H1 (cell line): ENCODE measurements around the gene IFIT2. TPM values are rescaled to one million over a fixed set of nuclear protein-coding genes. Genes with fewer than 3 reads are reported as not detected.

Experiments
- CTCF ChIA-PET: fragments of 300-600 bp; sonication (Branson Sonifier 250); formaldehyde crosslinking; loops from one replicate; lab custom pipeline; 2021; ENCODE audit not compliant: partially characterized antibody; lab: Charles Lee
- POLR2A ChIA-PET: fragments of 300-600 bp; sonication (Branson Sonifier 250); formaldehyde crosslinking; loops from one replicate; lab custom pipeline; 2021; ENCODE audit warnings: inconsistent platforms; ENCODE audit not compliant: partially characterized antibody; lab: Charles Lee
- DNase-seq, 2 experiments: peaks; one replicate each; pipeline versions ENCODE4 v3.0.0 to v3.0.0-alpha.2; 2010 to 2022; ENCODE audit warnings: low spot score in 2 of 2, low read depth in 1 of 2, mixed read lengths in 1 of 2
- FAIRE-seq: peaks from 2 replicates; lab custom pipeline; 2011; peaks lifted over from hg19 to GRCh38; lab: Jason Lieb, UNC
- H2AFZ ChIP-seq: 2 replicates; pipeline ENCODE4 v1.8.1; 2012; ENCODE audit warnings: low read length, inconsistent platforms
- H2AK5ac ChIP-seq: 2 replicates; pipeline ENCODE4 v1.6.1; 2013; ENCODE audit warnings: low read depth, low read length
- H2BK120ac ChIP-seq: replicated peaks from 2 replicates; pipeline ENCODE3; 2013; ENCODE audit warnings: low read depth, low read length, inconsistent platforms
- H2BK12ac ChIP-seq: 2 replicates; pipeline ENCODE4 v1.6.1; 2013; ENCODE audit warnings: low read depth, low read length
- H2BK15ac ChIP-seq: 2 replicates; pipeline ENCODE4 v1.6.1; 2013; ENCODE audit warnings: low read length
- H2BK20ac ChIP-seq: 2 replicates; pipeline ENCODE4 v1.6.1; 2013; ENCODE audit warnings: low read length
- H2BK5ac ChIP-seq: 2 replicates; pipeline ENCODE4 v1.6.1; 2013; ENCODE audit warnings: low read depth, low read length
- H3K14ac ChIP-seq: 2 replicates; pipeline ENCODE4 v1.6.1; 2013; ENCODE audit warnings: inconsistent platforms; ENCODE audit not compliant: insufficient read length
- H3K18ac ChIP-seq: 2 replicates; pipeline ENCODE4 v1.6.1; 2013; ENCODE audit warnings: low read length; ENCODE audit errors: extremely low read depth
- H3K23ac ChIP-seq: 2 replicates; pipeline ENCODE4 v1.6.1; 2013; ENCODE audit warnings: inconsistent platforms; ENCODE audit not compliant: insufficient read length
- H3K23me2 ChIP-seq: 2 replicates; pipeline ENCODE4 v1.6.1; 2013; ENCODE audit warnings: low read depth, low read length
- H3K27ac ChIP-seq: 2 replicates; pipeline ENCODE4 v1.6.1; 2011; ENCODE audit warnings: low read depth, low read length, inconsistent platforms
- H3K27me3 ChIP-seq, 4 experiments: replicated peaks in 1 of 4; 1 replicate in 1 of 4; 2 replicates in 3 of 4; pipeline versions ENCODE4 v1.6.1 to v1.8.1; 2011 to 2013; ENCODE audit warnings: low read length in 3 of 4, mild to moderate bottlenecking in 3 of 4, inconsistent platforms in 2 of 4, mixed read lengths in 2 of 4, moderate library complexity in 1 of 4; ENCODE audit not compliant: control insufficient read depth in 3 of 4, insufficient read depth in 3 of 4; ENCODE audit errors: extremely low read depth in 1 of 4
- H3K36me3 ChIP-seq, 4 experiments: 2 replicates each; pipeline versions ENCODE4 v1.6.1 to v1.8.1; 2011 to 2013; ENCODE audit warnings: mild to moderate bottlenecking in 4 of 4, low read length in 3 of 4, moderate library complexity in 2 of 4, control low read depth in 1 of 4, inconsistent platforms in 1 of 4; ENCODE audit not compliant: insufficient read depth in 4 of 4, control insufficient read depth in 2 of 4
- H3K4ac ChIP-seq: replicated peaks from 2 replicates; pipeline ENCODE3; 2013; ENCODE audit warnings: low read length, low read depth, mixed read lengths, inconsistent platforms; ENCODE audit not compliant: insufficient read length
- H3K4me1 ChIP-seq, 4 experiments: replicated peaks in 1 of 4; 1 replicate in 1 of 4; 2 replicates in 3 of 4; pipeline versions ENCODE4 v1.6.1 to v1.8.1; 2011 to 2013; ENCODE audit warnings: low read length in 3 of 4, inconsistent platforms in 2 of 4, mixed read lengths in 1 of 4; ENCODE audit not compliant: insufficient read depth in 4 of 4, control insufficient read depth in 3 of 4
- H3K4me2 ChIP-seq, 2 experiments: 2 replicates each; pipeline versions ENCODE4 v1.6.1 to v1.8.1; 2011 to 2013; ENCODE audit warnings: low read depth in 2 of 2, low read length in 2 of 2, control low read depth in 1 of 2, inconsistent platforms in 1 of 2, mild to moderate bottlenecking in 1 of 2; ENCODE audit not compliant: insufficient read depth in 1 of 2
- H3K4me3 ChIP-seq, 4 experiments: fragments of 200-600, 300-600 bp in 1 of 4; sonication (generic), shearing (Covaris generic), sonication (Bioruptor Twin) in 1 of 4; 2 replicates each; pipeline versions ENCODE4 v1.5.1 to v1.8.1; 2011 to 2016; ENCODE audit warnings: low read length in 4 of 4, low read depth in 3 of 4, control low read depth in 2 of 4, inconsistent platforms in 2 of 4, mild to moderate bottlenecking in 2 of 4, mixed read lengths in 1 of 4, moderate library complexity in 1 of 4; ENCODE audit not compliant: insufficient read depth in 2 of 4; ENCODE audit errors: extremely low read depth in 1 of 4
- H3K56ac ChIP-seq: replicated peaks from 2 replicates; pipeline ENCODE3; 2013; ENCODE audit warnings: low read depth, mild to moderate bottlenecking, mixed read lengths, low read length, inconsistent platforms; ENCODE audit not compliant: insufficient read length
- H3K79me1 ChIP-seq: 2 replicates; pipeline ENCODE4 v1.6.1; 2013; ENCODE audit warnings: low read depth, low read length, control low read depth
- H3K79me2 ChIP-seq, 2 experiments: 2 replicates each; pipeline versions ENCODE4 v1.6.1 to v1.8.1; 2012 to 2013; ENCODE audit warnings: low read length in 2 of 2, mild to moderate bottlenecking in 2 of 2, inconsistent platforms in 1 of 2; ENCODE audit not compliant: insufficient read depth in 2 of 2, control insufficient read depth in 1 of 2
- H3K9ac ChIP-seq, 4 experiments: replicated peaks in 1 of 4; 1 replicate in 1 of 4; 2 replicates in 3 of 4; pipeline versions ENCODE4 v1.6.1 to v1.8.1; 2011 to 2013; ENCODE audit warnings: low read depth in 3 of 4, low read length in 3 of 4, control low read depth in 2 of 4, mild to moderate bottlenecking in 2 of 4, moderate library complexity in 2 of 4, inconsistent platforms in 1 of 4; ENCODE audit errors: extremely low read depth in 1 of 4
- H3K9me3 ChIP-seq, 2 experiments: 2 replicates each; pipeline versions ENCODE4 v1.6.1 to v1.8.1; 2012 to 2013; ENCODE audit warnings: mild to moderate bottlenecking in 2 of 2, moderate library complexity in 2 of 2, control low read depth in 1 of 2, inconsistent platforms in 1 of 2, low read depth in 1 of 2, low read length in 1 of 2, mixed read lengths in 1 of 2; ENCODE audit not compliant: insufficient read depth in 2 of 2
- H4K20me1 ChIP-seq, 2 experiments: replicated peaks in 1 of 2; 2 replicates each; pipeline versions ENCODE3 to v1.8.1; 2011 to 2013; ENCODE audit warnings: inconsistent platforms in 2 of 2, low read length in 2 of 2, mild to moderate bottlenecking in 1 of 2; ENCODE audit not compliant: insufficient read depth in 2 of 2, control insufficient read depth in 1 of 2
- H4K5ac ChIP-seq: 2 replicates; pipeline ENCODE4 v1.6.1; 2013; ENCODE audit warnings: low read length, low read depth, mixed read lengths, inconsistent platforms; ENCODE audit not compliant: insufficient read length
- H4K8ac ChIP-seq: 2 replicates; pipeline ENCODE4 v1.8.0; 2013; ENCODE audit warnings: mild to moderate bottlenecking, moderate library complexity, low read length, inconsistent platforms; ENCODE audit not compliant: insufficient read depth; ENCODE audit errors: extremely low read depth
- H4K91ac ChIP-seq: replicated peaks from 2 replicates; pipeline ENCODE3; 2013; ENCODE audit warnings: low read length, mixed read lengths, inconsistent platforms; ENCODE audit not compliant: insufficient read length
- ASH2L ChIP-seq: fragments of 200-600, 300-600 bp; sonication (generic); IDR thresholded peaks from one replicate; pipeline ENCODE4 v1.7.1; 2017; ENCODE audit warnings: low read length
- BCL11A ChIP-seq, 2 experiments: IDR thresholded peaks; one replicate each; pipeline ENCODE4 v1.6.1; 2011; ENCODE audit warnings: low read depth in 2 of 2, low read length in 2 of 2, mild to moderate bottlenecking in 2 of 2
- CREB1 ChIP-seq: IDR thresholded peaks from 2 replicates; pipeline ENCODE4 v1.6.1; 2012; ENCODE audit warnings: inconsistent platforms
- JUND ChIP-seq: IDR thresholded peaks from 2 replicates; pipeline ENCODE4 v1.6.1; 2011; ENCODE audit warnings: mild to moderate bottlenecking, improper control_type of control experiment, low read length
- KDM1A ChIP-seq: fragments of 200-600, 300-600 bp; sonication (generic); IDR thresholded peaks from 2 replicates; pipeline ENCODE4 v1.7.1; 2016; ENCODE audit warnings: mild to moderate bottlenecking, low read length, borderline replicate concordance
- PHF8 ChIP-seq: fragments of 200-600 bp; sonication (generic); conservative IDR thresholded peaks from 2 replicates; pipeline ENCODE4 v1.7.1; 2012; ENCODE audit warnings: low read depth, mild to moderate bottlenecking, inconsistent platforms, low read length, moderate library complexity
- POU5F1 ChIP-seq: IDR thresholded peaks from 2 replicates; pipeline ENCODE4 v1.6.1; 2011; ENCODE audit warnings: low read depth, mild to moderate bottlenecking, low read length, moderate library complexity
- RBBP5 ChIP-seq: IDR thresholded peaks from 2 replicates; pipeline ENCODE4 v1.7.1; 2012; ENCODE audit warnings: low read depth, mild to moderate bottlenecking, inconsistent platforms, low read length, moderate library complexity, borderline replicate concordance
- RXRA ChIP-seq: IDR thresholded peaks from 2 replicates; pipeline ENCODE4 v1.6.1; 2011; ENCODE audit warnings: low read depth, mild to moderate bottlenecking, low read length, moderate library complexity; ENCODE audit not compliant: insufficient read depth
- SAP30 ChIP-seq: fragments of 300-600 bp; sonication (generic); IDR thresholded peaks from 2 replicates; pipeline ENCODE4 v1.7.1; 2012; ENCODE audit warnings: low read length, moderate library complexity, mild to moderate bottlenecking, inconsistent platforms; ENCODE audit not compliant: insufficient read depth, insufficient replicate concordance
- SP2 ChIP-seq: IDR thresholded peaks from 2 replicates; pipeline ENCODE4 v1.6.1; 2012; ENCODE audit warnings: mild to moderate bottlenecking, low read length, inconsistent platforms
- TBP ChIP-seq: IDR thresholded peaks from 2 replicates; pipeline ENCODE4 v1.6.1; 2011; ENCODE audit warnings: low read depth, low read length, improper control_type of control experiment
- WGBS, 2 experiments: shearing (Covaris generic) in 1 of 2; methylation state at CpG; one replicate each; pipeline versions ENCODE4 v1.1.6 to v1.1.7; 2013 to 2015; ENCODE audit warnings: low lambda C conversion rate in 2 of 2, mixed read lengths in 2 of 2, inconsistent platforms in 1 of 2, low coverage in 1 of 2, missing lambda C conversion rate in 1 of 2; ENCODE audit not compliant: insufficient replicate concordance in 2 of 2, insufficient coverage in 1 of 2, insufficient read length in 1 of 2; ENCODE audit errors: extremely low coverage in 1 of 2, missing lambda C conversion rate in 1 of 2; 5-methylcytosine and 5-hydroxymethylcytosine counted together
- polyA plus RNA-seq, 7 experiments: library from polyadenylated mRNA; depleted of rRNA in 3 of 7; stranded (reverse) in 5 of 7; unstranded in 2 of 7; fragments of >200 nt in 5 of 7; fragments of 200-250 nt in 2 of 7; gene quantifications; 1 replicate in 5 of 7; 2 replicates in 1 of 7; 4 replicates in 1 of 7; pipeline versions ENCODE4 v1.2.1 to v1.2.3, GENCODE V29; 2011 to 2013; ENCODE audit warnings: missing spikeins in 2 of 7, mixed read lengths in 2 of 7
- total RNA-seq: library from RNA; stranded (reverse); fragmentation: NEBNext Ultra II Directional; extraction: Animal tissue kit (Norgen Biotek cat#: 25700); gene quantifications from 2 replicates; pipeline ENCODE4 v1.2.1, GENCODE V29; 2021

IFIT2 gene
- total and polyA plus RNA-seq, 2 of the 8 experiments (the other 6 are each of a cell fraction or from before 2014, with no cell fraction given): 0.03 to 0.35 TPM

DNA sequence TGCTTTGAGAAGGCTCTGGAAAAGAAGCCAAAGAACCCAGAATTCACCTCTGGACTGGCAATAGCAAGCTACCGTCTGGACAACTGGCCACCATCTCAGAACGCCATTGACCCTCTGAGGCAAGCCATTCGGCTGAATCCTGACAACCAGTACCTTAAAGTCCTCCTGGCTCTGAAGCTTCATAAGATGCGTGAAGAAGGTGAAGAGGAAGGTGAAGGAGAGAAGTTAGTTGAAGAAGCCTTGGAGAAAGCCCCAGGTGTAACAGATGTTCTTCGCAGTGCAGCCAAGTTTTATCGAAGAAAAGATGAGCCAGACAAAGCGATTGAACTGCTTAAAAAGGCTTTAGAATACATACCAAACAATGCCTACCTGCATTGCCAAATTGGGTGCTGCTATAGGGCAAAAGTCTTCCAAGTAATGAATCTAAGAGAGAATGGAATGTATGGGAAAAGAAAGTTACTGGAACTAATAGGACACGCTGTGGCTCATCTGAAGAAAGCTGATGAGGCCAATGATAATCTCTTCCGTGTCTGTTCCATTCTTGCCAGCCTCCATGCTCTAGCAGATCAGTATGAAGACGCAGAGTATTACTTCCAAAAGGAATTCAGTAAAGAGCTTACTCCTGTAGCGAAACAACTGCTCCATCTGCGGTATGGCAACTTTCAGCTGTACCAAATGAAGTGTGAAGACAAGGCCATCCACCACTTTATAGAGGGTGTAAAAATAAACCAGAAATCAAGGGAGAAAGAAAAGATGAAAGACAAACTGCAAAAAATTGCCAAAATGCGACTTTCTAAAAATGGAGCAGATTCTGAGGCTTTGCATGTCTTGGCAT is 4.8 kb downstream of the IFIT2 start:
- H3K79me1 ChIP-seq: no peaks in the 10 kb centered on the region
- no peaks in the 10 kb centered on the region for H3K27me3 ChIP-seq
- no peak overlapping the region for H2AFZ ChIP-seq
- no peak overlapping the region for H3K4me3 ChIP-seq
- FAIRE-seq (no peak), DNase-seq (no peak)
- H2BK15ac ChIP-seq: no peak overlapping the region
- H3K56ac ChIP-seq: no peak overlapping the region
- H2AK5ac ChIP-seq: no peak overlapping the region
- H3K27ac ChIP-seq: no peak overlapping the region
- H3K9ac ChIP-seq: no peak overlapping the region
- no peak overlapping the region for H2BK12ac ChIP-seq
- no peak overlapping the region for H4K5ac ChIP-seq
- no peak overlapping the region for H3K4me2 ChIP-seq
- no peak overlapping the region for H3K18ac ChIP-seq
- H2BK20ac ChIP-seq: no peak overlapping the region
- H2BK5ac ChIP-seq: no peak overlapping the region
- no peaks in the 10 kb centered on the region for H3K23me2 ChIP-seq
- H3K14ac ChIP-seq: no peak overlapping the region
- H3K4ac ChIP-seq: no peak overlapping the region
- no peak overlapping the region for H2BK120ac ChIP-seq
- H4K8ac ChIP-seq: no peak overlapping the region
- no peaks in the 10 kb centered on the region for H3K9me3 ChIP-seq
- peaks cover 0 to 3% (median 1%) of the 10 kb centered on the region in 4 experiments; a peak in 2 of 7 replicates for H3K4me1 ChIP-seq
- no peaks in the 10 kb centered on the region for H4K20me1 ChIP-seq
- H3K36me3 ChIP-seq: no peaks in the 10 kb centered on the region
- H3K79me2 ChIP-seq: no peaks in the 10 kb centered on the region
- ChIA-PET CTCF (interaction anchor here (0.6 to 9.9 kb wide), 3 partner anchors 56 to 496 kb away, joined by 3 to 60 read pairs (median 4); no protein-coding TSS in a partner anchor), POLR2A (no interaction called here)
- H4K91ac ChIP-seq: no peak overlapping the region
- H3K23ac ChIP-seq: no peak overlapping the region
- WGBS, 2 experiments: 84% methylated on average over 13 of the region's 13 CpGs; no CpG with 5 or more reads in 1 of the 2 experiments
- no peak for TF ChIP-seq TBP
- no peak for TF ChIP-seq BCL11A (IDR thresholded peaks at IDR 0.05; ENCODE audit: low read depth in 2 of 2, low read length in 2 of 2)
- TF ChIP-seq KDM1A: no peak
- no peak for TF ChIP-seq RXRA
- no peak for TF ChIP-seq JUND
- TF ChIP-seq SAP30: no peak
- TF ChIP-seq RBBP5: no peak
- no peak for TF ChIP-seq POU5F1
- TF ChIP-seq CREB1: no peak
- no peak for TF ChIP-seq PHF8
- no peak for TF ChIP-seq ASH2L
- TF ChIP-seq SP2: no peak
